Activated CD4-positive, CD25-positive, alpha-beta regulatory T cell (primary cell): Measurements from ENCODE around the gene KLHL11.

Experiments used
- DNase-seq, 4 experiments: peaks; one replicate each; lab custom pipeline; 2025; lab: John Stamatoyannopoulos, UW

The KLHL11 gene

GRCh38 chr17:41810659-41811548 is 54.3 kb downstream of the KLHL11 start:
- DNase-seq, result peak in 1 of 4 experiments; percentile 10

GRCh38 chr17:41806685-41807445 is 58.4 kb downstream of the KLHL11 start:
- DNase-seq, result no peak
